Vagina (tissue), 2 donors: ENCODE data around the gene HELZ.
"Not testable (repeated sequence)": the region's sequence is repeated elsewhere in the genome, so short reads cannot be mapped to it uniquely, and the experiment has no call there.

Source experiments
- CTCF ChIP-seq, 3 experiments: fragments of 450-650 bp in 2 of 3; fragments of 200-600 bp in 1 of 3; sonication (generic) in 1 of 3; IDR thresholded peaks; one replicate each; pipeline ENCODE4 v1.5.1; 2017 to 2019; ENCODE audit warnings: antibody characterized with exemption in 3 of 3, mild to moderate bottlenecking in 2 of 3, moderate library complexity in 2 of 3
- POLR2A ChIP-seq, 2 donors: fragments of 450-650 bp; IDR thresholded peaks; one replicate each; pipeline ENCODE4 v1.6.1; 2017; ENCODE audit warnings: antibody characterized with exemption in 2 of 2, mild to moderate bottlenecking in 2 of 2, moderate library complexity in 2 of 2

- TF ChIP-seq CTCF, POLR2A (IDR thresholded peaks at IDR 0.05): not testable (repeated sequence)
Observed at GRCh38 chr17:67251586-67251985, 6.6 kb upstream of the HELZ start.
